ENCODE data around the gene VTI1A. TPM values are rescaled to one million over a fixed set of nuclear protein-coding genes. Genes with fewer than 3 reads are reported as not detected.

Gene VTI1A
- total RNA-seq, 4 donors from 2014 or later: 27.0 to 61.3 (median 49.8) TPM

DNA sequence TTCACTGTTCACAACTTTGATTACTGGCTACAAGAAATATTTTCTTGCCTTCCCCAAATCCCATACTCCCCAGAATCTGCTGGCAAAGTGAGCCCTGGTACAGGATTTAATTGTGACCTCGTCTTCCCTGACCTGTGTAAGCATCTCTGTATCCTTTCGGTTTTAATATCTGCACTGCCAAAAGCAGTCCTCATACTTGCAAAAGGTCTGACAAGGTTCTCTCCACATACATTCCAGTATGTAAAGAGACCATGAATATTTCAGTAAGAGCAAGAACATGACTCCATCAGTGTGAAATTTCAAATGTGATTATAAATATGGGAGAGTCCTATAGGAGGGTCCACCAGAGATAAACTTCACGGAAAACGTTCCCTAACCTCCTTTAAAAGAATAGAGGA is 369.0 kb downstream of the VTI1A start:
- Histone ChIP-seq H3K9me3 (no peaks in the 10 kb centered on the region), H3K36me3 (no peaks in the 10 kb centered on the region), H3K4me3 (no peak overlapping the region), H3K4me1 (peaks cover 11 to 51% (median 12%) of the 10 kb centered on the region in 3 donors), H3K27ac (peak overlapping the region; percentile 36 to 70 (median 60)), H3K27me3 (no peaks in the 10 kb centered on the region)
- no peak for DNase-seq
- WGBS, 2 donors: 66 to 85% methylated on average over 4 of the region's 4 CpGs
- no peak for TF ChIP-seq POLR2A (IDR thresholded peaks at IDR 0.05)
- TF ChIP-seq, protein P1, sequence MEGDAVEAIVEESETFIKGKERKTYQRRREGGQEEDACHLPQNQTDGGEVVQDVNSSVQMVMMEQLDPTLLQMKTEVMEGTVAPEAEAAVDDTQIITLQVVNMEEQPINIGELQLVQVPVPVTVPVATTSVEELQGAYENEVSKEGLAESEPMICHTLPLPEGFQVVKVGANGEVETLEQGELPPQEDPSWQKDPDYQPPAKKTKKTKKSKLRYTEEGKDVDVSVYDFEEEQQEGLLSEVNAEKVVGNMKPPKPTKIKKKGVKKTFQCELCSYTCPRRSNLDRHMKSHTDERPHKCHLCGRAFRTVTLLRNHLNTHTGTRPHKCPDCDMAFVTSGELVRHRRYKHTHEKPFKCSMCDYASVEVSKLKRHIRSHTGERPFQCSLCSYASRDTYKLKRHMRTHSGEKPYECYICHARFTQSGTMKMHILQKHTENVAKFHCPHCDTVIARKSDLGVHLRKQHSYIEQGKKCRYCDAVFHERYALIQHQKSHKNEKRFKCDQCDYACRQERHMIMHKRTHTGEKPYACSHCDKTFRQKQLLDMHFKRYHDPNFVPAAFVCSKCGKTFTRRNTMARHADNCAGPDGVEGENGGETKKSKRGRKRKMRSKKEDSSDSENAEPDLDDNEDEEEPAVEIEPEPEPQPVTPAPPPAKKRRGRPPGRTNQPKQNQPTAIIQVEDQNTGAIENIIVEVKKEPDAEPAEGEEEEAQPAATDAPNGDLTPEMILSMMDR (IDR thresholded peaks at IDR 0.05): no peak
- intact Hi-C loops (cut with DNase I): no loop called here

DNA sequence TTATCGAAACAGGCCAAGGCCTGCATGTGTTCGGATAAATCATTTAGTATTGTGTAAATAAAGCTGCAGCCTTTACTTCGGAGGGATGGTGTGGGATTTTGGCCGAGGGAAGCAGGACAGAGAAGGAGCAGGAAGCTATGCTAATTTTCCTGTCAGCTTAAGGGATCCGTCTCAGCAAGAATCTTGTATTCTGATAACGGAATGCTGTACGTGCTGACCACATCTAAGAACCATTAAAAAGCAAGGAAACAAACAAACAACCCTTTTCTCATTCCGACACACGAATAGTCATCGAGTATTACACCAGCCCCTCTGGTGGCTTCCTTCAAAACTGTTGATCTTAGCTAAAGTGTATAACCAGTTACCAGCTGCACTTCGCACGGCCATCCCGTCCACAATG is 369.9 kb downstream of the VTI1A start:
- no peak overlapping the region for H3K4me3 ChIP-seq
- peak overlapping the region in 2 of 4 donors; percentile 18 to 70 for H3K27ac ChIP-seq
- H3K9me3 ChIP-seq: no peaks in the 10 kb centered on the region
- peaks cover 11 to 42% (median 12%) of the 10 kb centered on the region in 3 donors for H3K4me1 ChIP-seq
- no peak for TF ChIP-seq POLR2A (IDR thresholded peaks at IDR 0.05)
- TF ChIP-seq, protein P1 (IDR thresholded peaks at IDR 0.05): no peak
- no peak for DNase-seq
- no peaks in the 10 kb centered on the region for H3K27me3 ChIP-seq
- intact Hi-C loops (cut with DNase I): no loop called here
- 73 to 85% methylated on average over 10 to 13 of the region's 13 CpGs for WGBS, 2 donors
- no peaks in the 10 kb centered on the region for H3K36me3 ChIP-seq

DNA sequence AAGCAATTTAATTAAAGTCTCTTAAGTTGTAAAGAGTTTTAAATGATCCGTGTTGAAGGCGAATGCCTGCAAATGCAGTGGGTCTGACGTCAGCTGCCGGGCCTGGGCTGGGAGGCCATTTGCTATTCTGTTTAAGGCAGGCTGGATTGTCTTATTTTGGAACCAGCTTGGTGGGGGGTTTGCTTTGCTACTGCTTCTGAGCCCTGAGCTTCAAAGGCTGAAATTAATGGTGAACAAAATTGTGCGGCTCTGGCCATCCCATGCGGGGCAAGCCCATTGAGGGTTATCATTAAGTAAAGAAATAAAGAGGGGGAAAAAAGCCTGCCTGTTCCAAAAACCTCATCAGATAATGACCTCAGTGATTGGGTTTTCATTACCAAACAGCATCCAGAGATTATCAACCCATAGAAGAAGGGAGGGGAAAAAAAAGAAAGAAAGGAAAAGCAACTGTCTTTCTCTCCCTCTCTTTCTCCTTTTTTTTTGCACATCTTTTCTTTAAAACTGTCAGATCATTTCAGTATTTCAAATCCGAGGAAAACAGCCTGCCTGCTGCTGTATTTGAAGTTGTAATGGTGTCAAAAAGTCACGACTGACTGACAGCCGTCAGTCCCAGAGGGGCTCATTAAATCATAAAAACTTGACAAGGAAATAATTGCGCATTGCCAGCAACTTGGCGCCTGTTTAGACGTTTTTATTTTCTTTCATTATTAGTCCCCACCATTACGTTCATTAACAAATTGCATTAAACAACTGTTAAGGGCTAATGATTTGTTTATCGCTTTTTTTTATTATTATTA is 371.2 kb downstream of the VTI1A start:
- no peaks in the 10 kb centered on the region for H3K36me3 ChIP-seq
- H3K27ac ChIP-seq: no peak overlapping the region
- H3K27me3 ChIP-seq: no peaks in the 10 kb centered on the region
- H3K4me3 ChIP-seq: no peak overlapping the region
- intact Hi-C loops (cut with DNase I): no loop called here
- DNase-seq: no peak
- 87 to 89% methylated on average over 14 of the region's 14 CpGs for WGBS, 2 donors
- no peaks in the 10 kb centered on the region for H3K9me3 ChIP-seq
- H3K4me1 ChIP-seq: peaks cover 0 to 29% (median 0%) of the 10 kb centered on the region in 3 donors
- TF ChIP-seq, protein P1 (IDR thresholded peaks at IDR 0.05): no peak
- TF ChIP-seq POLR2A (IDR thresholded peaks at IDR 0.05): no peak

DNA sequence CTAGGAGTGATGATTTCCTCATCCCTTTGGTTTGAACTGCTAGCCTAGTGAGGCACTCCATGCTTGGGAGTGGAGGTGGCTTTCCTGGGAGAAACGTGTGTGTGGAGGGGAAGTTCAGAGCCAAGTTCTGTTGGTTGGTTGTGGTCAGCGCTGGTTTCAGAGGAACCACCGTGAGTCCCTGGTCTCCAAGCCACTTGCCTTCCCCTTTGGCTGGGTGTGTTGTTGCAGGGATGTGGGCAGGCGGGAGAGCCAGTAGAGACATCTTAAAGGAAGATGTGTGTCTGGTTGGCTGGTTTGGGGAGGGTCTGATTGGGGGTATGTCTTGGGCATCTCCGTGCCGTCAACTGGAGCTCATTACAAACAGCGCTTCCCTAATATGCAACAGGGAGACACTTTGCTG is 372.2 kb downstream of the VTI1A start:
- no peak overlapping the region for H3K27ac ChIP-seq
- no peak overlapping the region for H3K4me3 ChIP-seq
- no peaks in the 10 kb centered on the region for H3K27me3 ChIP-seq
- H3K4me1 ChIP-seq: peaks cover 0 to 22% (median 0%) of the 10 kb centered on the region in 3 donors
- H3K9me3 ChIP-seq: no peaks in the 10 kb centered on the region
- TF ChIP-seq, protein P1 (IDR thresholded peaks at IDR 0.05): no peak
- no peak for TF ChIP-seq POLR2A (IDR thresholded peaks at IDR 0.05)
- intact Hi-C loops (cut with DNase I): no loop called here
- no peaks in the 10 kb centered on the region for H3K36me3 ChIP-seq
- 77 to 93% methylated on average over 4 to 7 of the region's 7 CpGs for WGBS, 2 donors
- no peak for DNase-seq

DNA sequence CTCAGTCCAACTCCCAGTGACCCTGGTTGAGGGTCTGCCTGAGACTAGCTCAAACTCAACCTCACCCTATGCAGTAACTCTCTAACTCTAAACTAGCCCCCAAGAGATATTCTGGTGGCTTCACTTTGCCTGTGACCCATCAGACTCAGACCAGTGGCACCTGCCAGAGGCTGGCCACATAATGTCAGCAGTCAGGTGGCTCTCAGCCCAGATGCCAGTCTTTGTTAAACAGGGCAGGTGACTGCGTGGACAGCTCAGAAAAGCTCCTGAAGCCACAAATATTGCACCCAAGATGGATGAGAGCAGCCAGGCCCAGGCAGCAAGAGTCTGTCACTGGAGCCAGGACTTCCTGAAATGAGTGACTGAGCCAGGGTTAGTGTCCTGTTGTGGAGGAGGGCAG is 373.3 kb downstream of the VTI1A start:
- intact Hi-C loops (cut with DNase I): no loop called here
- H3K9me3 ChIP-seq: no peaks in the 10 kb centered on the region
- DNase-seq: no peak
- H3K27ac ChIP-seq: no peak overlapping the region
- TF ChIP-seq, protein P1 (IDR thresholded peaks at IDR 0.05): no peak
- no peak for TF ChIP-seq POLR2A (IDR thresholded peaks at IDR 0.05)
- H3K36me3 ChIP-seq: no peaks in the 10 kb centered on the region
- no peaks in the 10 kb centered on the region for H3K27me3 ChIP-seq
- 67% methylated on average over 1 of the region's 1 CpG; no CpG with 5 or more reads in 1 of the 2 donors for WGBS, 2 donors
- H3K4me1 ChIP-seq: peaks cover 0 to 18% (median 0%) of the 10 kb centered on the region in 3 donors
- no peak overlapping the region for H3K4me3 ChIP-seq

All from esophagus squamous epithelium (tissue), 5 donors.